GM20000 (cell line): ENCODE results near the gene MOGAT3.
A peak's percentile ranks its signal among the peaks of the same experiment; 100 is the strongest.

Source experiments
- DNase-seq: peaks from one replicate; pipeline ENCODE4 v3.0.0; 2012; ENCODE audit warnings: low spot score
- TF ChIP-seq, protein P1 (sequence below): IDR thresholded peaks from 2 replicates; pipeline ENCODE4 v1.5.1; 2012; ENCODE audit warnings: mild to moderate bottlenecking, control low read depth; ENCODE audit errors: extremely low read depth, missing control alignments

The MOGAT3 gene

DNA sequence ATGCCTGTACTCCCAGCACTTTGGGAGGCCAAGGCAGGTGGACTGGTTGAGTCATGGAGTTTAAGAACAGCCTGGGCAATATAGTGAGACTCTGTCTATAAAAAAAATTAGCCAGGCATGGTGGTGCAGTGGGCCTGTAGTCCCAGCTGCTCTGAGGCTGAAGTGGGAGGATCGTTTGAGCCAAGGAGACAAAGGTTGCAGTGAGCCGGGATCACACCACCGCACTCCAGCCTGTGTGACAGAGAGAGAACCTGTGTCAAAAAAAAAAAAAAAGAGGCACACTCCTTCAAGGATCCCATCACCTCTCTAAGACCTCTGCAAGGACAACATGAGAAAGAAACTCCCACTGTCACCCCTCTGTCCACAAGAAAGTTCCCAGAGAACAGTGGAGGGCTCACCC, 25.2 kb downstream of the MOGAT3 start:
- DNase-seq, result no peak
- TF ChIP-seq, protein P1, sequence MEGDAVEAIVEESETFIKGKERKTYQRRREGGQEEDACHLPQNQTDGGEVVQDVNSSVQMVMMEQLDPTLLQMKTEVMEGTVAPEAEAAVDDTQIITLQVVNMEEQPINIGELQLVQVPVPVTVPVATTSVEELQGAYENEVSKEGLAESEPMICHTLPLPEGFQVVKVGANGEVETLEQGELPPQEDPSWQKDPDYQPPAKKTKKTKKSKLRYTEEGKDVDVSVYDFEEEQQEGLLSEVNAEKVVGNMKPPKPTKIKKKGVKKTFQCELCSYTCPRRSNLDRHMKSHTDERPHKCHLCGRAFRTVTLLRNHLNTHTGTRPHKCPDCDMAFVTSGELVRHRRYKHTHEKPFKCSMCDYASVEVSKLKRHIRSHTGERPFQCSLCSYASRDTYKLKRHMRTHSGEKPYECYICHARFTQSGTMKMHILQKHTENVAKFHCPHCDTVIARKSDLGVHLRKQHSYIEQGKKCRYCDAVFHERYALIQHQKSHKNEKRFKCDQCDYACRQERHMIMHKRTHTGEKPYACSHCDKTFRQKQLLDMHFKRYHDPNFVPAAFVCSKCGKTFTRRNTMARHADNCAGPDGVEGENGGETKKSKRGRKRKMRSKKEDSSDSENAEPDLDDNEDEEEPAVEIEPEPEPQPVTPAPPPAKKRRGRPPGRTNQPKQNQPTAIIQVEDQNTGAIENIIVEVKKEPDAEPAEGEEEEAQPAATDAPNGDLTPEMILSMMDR, result no peak

DNA sequence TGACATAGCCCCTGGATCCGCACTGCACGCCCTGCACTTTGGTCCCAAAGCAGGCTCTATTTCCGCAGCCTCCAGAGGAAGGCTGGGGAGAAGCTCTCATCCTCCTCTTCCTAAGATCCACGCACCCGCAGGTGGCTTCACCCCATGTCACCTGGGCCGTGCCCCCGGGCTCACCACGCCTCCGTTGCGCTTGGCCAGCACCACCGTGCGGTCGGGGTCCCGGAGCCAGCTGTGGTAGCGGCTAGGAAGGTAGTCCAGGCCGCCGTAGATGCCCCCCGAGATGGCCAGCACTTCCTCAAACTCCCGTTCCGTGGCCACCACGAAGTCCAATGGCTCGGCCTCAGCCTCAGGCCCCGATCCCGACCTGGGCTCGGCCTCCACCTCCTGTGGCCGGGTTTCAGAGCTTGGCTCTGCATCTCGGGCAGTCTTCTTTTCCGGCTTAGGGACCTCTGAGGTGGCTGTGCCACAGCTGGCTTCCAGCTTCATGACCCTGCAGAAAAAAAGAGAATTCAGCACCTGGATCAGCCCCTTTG, 26.4 kb downstream of the MOGAT3 start:
- TF ChIP-seq, protein P1, result no peak
- no peak for DNase-seq

DNA sequence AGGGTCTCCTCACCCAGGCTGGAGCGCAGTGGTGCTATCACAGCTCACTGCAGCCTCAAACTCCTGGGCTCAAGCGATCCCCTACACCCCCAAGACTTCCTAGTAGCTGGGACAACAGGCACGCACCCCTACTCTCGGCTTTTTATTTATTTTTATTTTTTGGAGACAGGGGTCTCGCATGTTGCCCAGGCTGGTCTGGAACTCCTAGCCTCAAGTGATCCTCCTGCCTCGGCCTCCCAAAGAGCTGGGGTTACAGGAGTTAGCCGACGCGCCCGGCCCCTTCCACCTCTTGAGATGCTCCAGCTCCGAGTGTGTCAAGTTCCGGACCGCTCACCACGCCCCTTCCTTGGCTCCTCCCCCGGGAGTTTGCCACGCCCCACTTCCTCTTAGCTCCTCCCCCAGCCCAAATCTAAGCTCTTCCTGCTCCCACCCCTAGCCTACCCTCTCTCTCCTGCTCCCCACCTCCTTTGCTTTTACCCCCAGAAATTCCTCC, 27.0 kb downstream of the MOGAT3 start:
- TF ChIP-seq, protein P1, result peak; percentile 3
- peak; percentile 89 for DNase-seq

DNA sequence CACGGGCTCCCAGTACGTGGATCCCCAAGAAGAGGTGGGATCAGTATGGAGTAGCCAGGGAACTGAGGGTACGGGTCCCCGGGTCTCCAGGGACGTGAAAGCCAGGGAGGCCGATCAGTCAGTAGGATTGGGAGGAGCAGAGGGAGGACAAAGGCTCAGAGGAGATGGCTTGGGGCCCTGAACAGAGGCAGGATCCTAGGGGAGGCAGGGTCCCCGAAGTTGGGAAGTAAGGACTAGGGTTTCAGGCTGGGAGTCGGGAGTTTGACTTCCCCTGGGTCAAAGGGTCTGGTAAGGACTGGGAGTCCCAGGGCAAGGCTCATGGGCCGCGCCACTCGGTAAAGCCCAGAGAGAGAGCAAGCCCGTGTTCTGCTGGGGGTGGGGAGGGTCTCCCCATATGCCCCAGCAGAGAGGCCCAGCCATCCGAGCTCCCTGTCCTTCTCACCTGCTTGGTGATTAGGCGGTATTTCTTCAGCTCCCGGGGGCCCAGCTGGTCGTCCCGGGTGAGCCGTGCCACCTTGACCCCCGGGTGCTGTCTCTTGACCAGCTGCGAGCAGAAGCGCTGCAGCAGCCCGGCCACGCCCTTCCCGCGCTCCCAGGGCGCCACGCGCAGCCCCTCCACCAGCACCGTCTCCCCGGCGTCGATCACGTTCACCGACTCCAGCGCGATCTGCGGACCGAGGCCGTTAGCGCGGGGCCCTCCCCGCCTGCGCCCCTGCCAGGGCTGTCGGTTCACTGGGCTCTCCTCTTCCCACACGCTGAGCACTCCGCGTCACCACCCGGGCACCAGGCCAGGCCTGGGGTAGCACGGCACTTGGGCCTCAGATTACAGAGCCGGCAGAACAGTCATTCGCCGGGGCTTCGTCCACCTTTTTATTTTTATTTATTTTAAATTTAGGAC, 27.7 kb downstream of the MOGAT3 start:
- DNase-seq, result no peak
- TF ChIP-seq, protein P1, result no peak

DNA sequence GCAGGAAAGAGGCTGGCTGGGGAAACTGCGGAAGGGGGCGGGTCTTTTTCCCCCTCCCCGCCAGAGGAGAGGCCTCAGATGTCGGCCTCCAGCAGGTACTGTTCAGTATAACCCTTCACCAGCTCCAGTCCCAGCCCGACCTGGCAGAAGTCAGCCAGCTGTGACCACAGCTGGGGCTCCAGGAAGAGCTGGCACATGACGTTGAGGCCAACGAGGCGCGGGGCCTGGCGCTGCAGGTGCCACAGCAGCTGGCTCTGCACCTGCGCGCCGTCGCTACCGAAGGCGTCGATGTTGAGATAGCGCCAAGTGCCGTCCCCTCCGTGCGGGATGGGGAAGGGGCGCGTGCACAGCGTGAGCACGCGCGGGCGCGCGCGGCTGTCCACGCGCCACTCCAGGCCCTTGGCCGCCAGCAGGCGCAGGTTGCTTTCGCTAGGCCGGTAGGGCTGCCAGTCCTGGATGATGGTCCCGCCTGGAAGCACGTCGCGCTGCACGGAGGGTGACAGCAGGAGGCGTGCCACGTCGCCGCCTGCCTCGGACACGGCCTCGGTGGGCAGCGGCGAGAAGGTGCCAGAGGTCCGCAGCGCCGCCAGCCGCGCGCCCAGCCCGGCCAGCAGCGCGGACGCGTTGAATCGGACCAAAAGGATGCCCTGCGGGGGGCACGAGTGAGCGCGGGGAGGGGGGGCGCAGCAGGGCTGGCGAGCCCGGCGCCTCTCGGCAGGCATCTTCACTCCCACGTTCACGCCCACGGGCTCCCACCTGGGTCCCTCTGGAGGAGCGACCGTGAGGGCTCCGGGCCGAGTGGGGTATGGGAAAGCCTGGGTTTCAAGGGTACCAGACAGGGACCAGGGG, 28.6 kb downstream of the MOGAT3 start:
- DNase-seq, result no peak

DNA sequence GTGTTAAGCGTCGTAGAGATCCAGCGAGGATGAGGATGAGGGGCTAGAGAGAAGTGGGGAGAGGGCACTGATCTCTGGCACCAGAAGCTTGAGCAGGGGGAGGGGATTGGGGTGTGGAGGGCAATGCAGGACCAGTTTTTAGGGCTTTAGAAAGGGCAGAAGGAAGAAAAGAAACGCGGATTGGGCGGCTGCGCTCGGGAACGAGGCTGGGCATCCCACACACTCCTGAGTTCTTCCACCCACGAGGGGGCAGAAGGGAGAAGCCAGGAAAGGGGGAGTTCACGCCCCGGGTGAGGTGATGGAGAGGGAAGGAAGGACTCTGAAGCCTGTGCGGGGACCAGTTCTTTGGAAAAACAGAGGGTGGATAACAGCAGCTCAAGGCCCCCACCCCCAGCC, 29.4 kb downstream of the MOGAT3 start:
- no peak for DNase-seq
- TF ChIP-seq, protein P1, result no peak

More for the DNA sequence above, 28.6 kb downstream of the MOGAT3 start:
- TF ChIP-seq, protein P1, result no peak
